Stimulated activated CD8-positive, alpha-beta memory T cell treated with anti-CD3 and anti-CD28 coated beads, Interleukin-12 subunit alpha, Interleukin-12 subunit beta, amount 100 ng/mL, for 24 hours (primary cell): ENCODE data around the gene ELP2.

Experiments used
- DNase-seq: peaks from one replicate; pipeline ENCODE4 v3.0.0-alpha.2; 2020; ENCODE audit errors: extremely low read depth

The ELP2 gene

GRCh38 chr18:36126668-36127067 is 3.0 kb upstream of the ELP2 start:
- no peak for DNase-seq

- DNase-seq, result no peak
Measured at GRCh38 chr18:36127836-36128529, 1.7 kb upstream of the ELP2 start.

DNA sequence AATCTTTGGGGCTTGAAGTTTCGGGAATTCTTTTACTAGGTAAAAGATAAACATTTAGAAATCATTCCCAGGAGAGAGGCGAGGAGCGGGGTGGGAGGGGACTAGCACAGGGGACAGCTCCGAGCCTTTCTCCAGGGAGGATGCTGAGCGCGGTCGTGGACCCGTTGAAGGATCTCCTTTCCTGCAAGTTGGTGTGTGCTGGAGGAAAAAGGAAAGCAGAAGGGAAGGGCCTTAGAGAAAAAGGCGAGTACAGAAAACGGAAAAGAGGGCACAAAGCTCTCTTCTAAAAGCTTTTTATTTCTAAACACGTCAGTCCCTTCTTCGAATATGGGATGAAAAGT is 1.2 kb upstream of the ELP2 start:
- no peak for DNase-seq

DNA sequence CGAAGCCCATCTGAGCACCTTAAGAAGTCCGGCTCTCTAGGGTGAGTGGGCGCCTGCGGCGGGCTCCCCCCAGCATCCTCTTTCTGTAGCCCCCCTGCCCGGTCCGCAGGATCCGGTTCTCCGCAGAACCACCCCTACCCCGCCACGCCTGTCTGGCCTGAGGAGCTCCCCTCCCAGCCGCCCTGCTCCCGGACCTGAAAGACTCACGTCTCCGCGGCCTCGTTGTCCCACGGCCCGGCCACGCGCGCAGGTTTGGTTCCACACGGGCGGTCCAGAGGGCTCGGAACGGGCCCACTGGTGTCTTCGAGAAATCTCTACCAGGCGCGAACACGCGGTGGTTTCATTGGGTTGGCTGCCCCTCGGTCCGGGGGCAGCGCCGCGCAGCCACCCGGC is 796 bp upstream of the ELP2 start:
- DNase-seq, result no peak

DNA sequence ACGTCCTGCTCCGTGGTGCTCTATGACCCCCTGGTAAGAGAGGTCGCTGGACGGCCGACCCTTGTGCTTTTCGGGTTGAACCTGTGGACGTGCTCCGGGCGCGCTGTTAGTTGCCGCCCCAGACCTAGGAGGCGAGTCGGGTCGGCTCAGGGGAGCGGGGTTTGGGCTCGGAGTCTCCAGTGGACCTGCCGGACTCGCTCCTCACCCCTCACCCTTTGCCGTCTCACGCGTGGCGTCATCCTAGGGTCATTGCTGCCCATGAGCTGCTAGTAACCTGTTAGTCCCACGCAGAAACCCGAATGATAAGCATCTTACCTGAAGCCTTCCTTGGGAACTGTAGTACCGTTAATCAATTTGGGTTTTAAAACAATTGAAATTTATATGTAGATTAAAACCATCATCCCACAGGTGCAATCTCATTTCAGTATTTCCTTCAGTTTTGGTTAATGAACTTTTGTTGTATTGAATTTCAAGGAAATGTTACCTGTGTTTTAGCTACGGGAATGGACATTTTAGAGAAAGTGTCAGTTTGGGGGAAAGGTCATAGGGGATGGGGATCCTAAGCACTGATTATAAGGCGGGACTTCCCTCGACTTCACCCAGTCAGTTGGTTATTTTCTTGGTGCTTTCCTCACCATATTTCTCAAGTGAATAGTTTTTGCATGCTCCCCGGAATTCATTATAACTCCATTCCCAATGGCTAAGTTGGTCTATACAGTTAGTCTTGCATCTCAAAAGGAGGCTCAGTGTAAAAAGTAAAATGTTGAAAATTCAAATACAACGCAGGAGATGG is 536 bp downstream of the ELP2 start:
- no peak for DNase-seq

DNA sequence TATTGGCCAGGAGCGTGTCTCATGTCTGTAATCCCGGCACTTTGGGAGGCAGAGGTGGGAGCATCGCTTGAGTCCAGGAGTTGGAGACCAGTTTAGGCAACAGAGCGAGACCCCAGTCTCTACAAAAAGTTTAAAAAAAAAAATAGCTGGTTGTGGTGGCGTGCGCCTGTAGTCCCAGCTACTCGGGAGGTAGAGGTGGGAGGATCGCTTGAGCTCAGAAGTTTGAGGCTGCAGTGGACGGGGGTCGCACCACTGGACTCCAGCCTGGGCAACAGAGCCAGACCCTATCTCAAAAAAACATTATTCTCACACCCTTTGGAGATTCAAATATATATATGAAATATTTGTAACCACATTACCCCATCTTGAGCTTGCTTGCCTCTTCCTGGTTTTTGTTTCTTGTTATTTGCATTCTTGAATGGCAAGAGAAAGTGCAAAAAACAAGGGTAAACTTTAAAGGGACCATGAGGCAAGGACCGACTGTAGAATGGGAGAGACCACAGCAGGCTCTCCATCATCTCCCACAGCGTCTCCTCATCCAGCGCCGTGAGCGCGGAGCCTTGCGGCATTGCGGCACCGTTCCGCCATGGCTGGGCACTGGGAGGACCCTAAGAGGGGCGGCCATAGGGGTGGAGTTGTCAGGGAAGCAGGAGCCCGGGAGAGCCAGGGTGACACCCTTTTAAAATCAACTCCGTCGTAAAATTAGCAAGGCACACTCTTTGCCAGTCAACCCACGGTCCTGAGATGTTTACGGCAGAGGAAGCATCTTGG is 1.4 kb downstream of the ELP2 start:
- DNase-seq, result no peak

GRCh38 chr18:36131692-36132483 is 2.2 kb downstream of the ELP2 start:
- no peak for DNase-seq

DNA sequence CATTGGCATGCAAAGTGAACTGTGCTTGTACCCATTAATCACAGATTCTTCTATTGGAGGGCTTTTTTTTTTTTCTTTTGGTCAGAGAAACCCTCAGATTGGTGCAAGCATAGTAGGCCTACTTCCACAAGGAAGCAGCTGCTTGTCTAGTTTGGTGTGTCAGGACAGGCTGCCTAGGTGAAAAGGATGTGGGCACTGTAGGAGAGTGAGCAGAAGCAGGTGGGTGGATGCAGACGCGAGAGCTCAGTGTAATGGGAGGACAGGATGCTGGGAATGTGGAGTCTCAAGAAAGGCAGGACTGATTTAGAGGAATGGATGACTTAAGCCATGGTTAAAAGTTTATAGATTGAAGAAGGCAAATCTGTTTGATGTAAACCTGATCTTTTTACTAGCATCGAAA is 3.1 kb downstream of the ELP2 start:
- DNase-seq, result no peak

GRCh38 chr18:36135264-36135663 is 5.6 kb downstream of the ELP2 start:
- no peak for DNase-seq

GRCh38 chr18:36139245-36139644 is 9.5 kb downstream of the ELP2 start:
- no peak for DNase-seq

DNA sequence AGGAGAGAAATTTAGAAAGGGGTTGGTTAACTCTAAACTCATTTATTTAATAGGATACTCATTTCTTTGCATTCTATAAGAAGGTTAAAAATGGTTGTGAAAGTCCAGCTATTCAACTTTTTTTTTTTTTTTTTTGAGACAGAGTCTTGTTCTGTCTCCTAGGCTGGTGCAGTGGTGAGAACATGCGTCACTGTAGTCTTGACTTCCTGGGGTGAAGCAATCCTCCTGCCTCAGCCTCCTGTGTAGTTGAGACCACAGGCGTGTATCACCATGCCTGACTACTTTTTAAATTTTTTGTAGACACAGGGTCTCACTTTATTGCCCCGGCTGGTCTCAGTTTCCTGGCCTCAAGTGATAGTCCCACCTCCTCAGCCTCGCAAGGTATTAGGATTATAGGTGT is 11.9 kb downstream of the ELP2 start:
- DNase-seq, result no peak

DNA sequence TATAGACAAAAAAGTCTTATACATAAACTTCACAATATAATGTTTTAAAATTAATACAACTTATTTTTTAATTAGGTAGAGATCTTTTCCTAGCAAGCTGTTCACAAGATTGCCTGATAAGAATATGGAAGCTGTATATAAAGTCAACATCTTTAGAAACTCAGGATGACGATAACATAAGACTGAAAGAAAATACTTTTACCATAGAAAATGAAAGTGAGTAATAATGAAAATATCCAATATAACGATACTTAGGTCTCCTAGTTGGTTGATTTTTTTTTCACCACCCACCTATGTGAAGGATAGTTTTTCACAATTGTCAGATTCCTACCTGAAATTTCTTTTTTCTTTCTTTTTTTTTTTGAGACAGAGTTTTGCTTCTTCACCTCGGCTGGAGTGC is 13.1 kb downstream of the ELP2 start:
- DNase-seq, result no peak

DNA sequence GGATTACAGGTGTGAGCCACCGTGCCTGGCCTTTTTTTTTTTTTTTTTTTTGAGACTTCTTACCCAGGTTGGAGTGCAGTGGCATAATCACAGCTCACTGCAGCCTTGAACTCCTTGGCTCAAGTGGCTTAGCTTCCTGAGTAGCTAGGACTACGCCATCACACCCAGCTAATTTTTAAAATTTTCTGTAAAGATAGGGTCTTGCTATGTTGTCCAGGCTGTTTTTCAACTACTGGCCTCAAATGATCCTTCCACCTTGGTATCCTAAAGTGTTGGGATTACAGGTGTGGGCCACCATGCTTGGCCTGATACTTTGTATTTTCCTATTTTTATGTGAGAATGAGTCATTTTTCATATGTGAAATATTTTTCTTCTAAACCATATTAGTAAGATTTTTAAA is 13.7 kb downstream of the ELP2 start:
- DNase-seq, result no peak

- no peak for DNase-seq
Measured at GRCh38 chr18:36149514-36150289, 20.0 kb downstream of the ELP2 start.

DNA sequence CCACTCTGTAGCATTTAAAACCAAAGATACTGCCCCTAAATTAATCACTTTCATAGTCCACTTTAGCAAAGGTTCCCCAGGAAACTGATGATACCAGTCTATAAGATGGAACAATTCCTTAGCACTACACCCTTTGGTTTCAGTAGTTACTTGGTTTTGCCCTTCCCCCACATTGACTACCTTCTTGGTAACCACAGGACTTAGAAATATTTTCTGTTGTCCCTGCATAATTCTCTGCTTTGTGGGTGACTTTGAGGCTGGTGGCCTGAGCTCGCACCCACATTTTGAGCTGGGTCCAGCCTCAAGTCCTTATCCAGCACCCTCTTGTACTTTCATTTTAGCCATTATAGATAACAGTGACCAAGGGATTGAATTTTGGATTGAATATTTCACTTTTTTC is 23.1 kb downstream of the ELP2 start:
- no peak for DNase-seq

- no peak for DNase-seq
Measured at GRCh38 chr18:36153203-36153602, 23.5 kb downstream of the ELP2 start.

DNA sequence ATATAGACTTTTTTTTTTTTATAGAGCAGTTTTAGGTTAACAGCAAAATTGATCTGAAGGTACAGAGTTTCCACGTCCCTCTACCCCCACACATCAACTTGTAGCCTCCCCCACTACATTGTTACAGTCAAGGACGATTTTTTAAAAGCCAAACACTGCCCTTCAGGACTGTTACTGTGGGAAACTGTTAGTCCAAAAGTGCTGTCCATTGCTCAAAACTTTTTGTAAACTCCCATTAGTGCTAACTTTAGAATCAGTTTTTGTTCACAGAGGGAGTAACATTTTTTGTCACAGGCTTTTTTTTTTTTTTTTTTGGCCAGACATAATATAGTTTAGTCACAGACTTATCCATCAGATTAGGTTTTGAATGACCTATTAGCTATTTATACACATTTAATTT is 24.1 kb downstream of the ELP2 start:
- no peak for DNase-seq

- DNase-seq, result no peak
Measured at GRCh38 chr18:36155851-36156757, 26.4 kb downstream of the ELP2 start.

- no peak for DNase-seq
Measured at GRCh38 chr18:36157441-36157840, 27.7 kb downstream of the ELP2 start.

DNA sequence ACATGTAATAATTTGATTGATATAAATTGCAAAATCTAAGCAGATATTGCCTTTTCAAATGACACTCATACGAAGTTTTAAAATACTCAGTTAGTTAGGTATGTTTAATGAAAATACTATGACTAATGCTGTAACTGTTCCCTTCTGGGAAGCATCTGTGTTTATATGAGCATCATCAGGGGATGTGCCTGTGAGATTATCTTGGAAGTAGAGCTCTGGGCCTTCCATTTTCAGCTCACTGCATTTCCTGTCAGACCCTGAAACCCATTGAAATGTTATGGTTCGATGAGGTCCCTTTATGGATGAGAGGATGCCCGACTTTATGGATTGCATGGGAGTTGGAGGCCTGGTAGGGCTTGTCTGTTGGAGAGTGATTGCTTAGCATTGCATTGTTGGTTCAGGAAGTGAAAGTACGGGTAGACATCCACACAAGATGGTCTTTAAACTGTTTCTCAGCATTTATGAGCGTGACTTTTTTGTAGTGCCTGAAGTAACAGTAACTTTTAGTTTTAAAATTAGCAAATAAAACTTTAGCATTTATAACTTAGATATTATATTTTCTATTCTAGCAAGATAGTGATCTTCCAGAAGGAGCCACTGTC is 28.7 kb downstream of the ELP2 start:
- DNase-seq, result no peak
